ENCODE data around the gene TNFRSF17.
"Not testable (repeated sequence)": the region's sequence is repeated elsewhere in the genome, so short reads cannot be mapped to it uniquely, and the experiment has no call there.

TNFRSF17 gene

GRCh38 chr16:11964761-11965551 lies at the start of gene TNFRSF17:
Gene TNFRSF17, plus strand, starts transcription at chr16:11965210. Its CDS starts 115 bp downstream, at chr16:11965325.
- DNase-seq (ENCODE audit: insufficient read length, low spot score) (no peak), FAIRE-seq (no peak)

GRCh38 chr16:11915644-11916523 lies 49.1 kb upstream of the TNFRSF17 start, which contains the start of gene GSPT1:
Gene GSPT1, minus strand, starts transcription at chr16:11915956. Its CDS starts 236 bp downstream, at chr16:11915720.
- peak; percentile 79 for FAIRE-seq

GRCh38 chr16:11916524-11917285 lies 48.3 kb upstream of the TNFRSF17 start:
- FAIRE-seq (no peak), DNase-seq (ENCODE audit: insufficient read length, low spot score) (peak; percentile 30)

More at GRCh38 chr16:11915644-11916523, 49.1 kb upstream of the TNFRSF17 start, which contains the start of gene GSPT1:
- peak; percentile 95 for DNase-seq (ENCODE audit: insufficient read length, low spot score)

DNA sequence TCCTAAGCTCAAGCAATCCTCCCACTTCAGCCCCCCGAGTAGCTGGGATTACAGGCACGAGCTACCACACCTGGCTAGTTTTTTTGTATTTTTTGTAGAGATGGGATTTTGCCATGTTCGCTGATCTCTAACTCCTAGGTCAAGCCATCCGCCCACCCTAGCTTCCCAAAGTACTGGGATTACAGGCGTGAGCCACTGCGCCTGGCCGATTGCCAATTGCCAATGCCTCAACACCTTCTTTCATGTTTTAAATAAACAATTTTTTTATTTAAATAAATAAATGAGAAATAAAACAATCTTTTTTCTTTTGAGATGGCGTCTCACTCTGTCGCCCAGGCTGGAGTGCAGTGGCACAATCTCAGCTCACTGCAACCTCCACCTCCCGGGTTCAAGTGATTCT lies 41.0 kb upstream of the TNFRSF17 start:
- not testable (repeated sequence) for FAIRE-seq; DNase-seq (ENCODE audit: insufficient read length, low spot score)

DNA sequence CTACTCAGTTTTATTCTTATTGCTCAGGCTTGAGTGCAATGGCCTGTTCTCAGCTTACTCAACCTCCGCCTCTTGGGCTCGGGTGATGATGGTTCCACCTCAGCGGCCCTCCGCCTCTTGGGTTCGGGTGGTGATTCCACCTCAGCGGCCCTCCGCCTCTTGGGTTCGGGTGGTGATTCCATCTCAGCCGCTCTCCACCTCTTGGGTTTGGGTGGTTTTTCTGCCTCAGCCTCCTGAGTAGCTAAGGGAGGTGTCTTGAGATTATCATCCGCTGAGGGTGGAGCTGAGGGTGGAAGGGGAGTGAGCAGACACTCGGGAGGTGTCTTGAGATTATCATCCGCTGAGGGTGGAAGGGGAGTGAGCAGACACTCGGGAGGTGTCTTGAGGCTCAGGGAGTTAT lies 37.7 kb upstream of the TNFRSF17 start:
- not testable (repeated sequence) for DNase-seq (ENCODE audit: insufficient read length, low spot score); FAIRE-seq

- not testable (repeated sequence) for DNase-seq (ENCODE audit: insufficient read length, low spot score); FAIRE-seq
Observed at GRCh38 chr16:11941945-11942344, 23.1 kb upstream of the TNFRSF17 start, which contains the start of gene NPIPB2. Gene NPIPB2, minus strand, starts transcription at chr16:11942045. Its CDS starts 0 bp downstream, at chr16:11942045.

DNA sequence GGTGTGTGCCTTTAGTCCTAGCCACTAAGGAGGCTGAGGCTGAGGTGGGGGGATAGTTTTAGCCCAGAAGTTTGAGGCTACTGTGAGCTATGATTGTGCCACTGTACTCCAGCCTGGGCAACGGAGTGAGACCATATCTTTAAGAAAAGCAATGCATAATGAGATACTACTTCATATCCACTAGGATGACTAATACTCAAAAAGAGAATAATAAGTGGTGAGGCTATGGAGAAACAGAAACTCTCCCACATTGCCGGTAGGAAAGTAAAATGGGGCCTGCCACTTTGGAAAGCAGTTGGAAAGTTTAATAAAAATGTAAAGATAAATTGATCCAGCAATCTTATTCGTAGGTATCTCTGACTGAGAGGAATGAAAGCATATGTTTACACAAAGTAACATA lies 18.6 kb upstream of the TNFRSF17 start:
- DNase-seq (ENCODE audit: insufficient read length, low spot score), result no peak
- no peak for FAIRE-seq

DNA sequence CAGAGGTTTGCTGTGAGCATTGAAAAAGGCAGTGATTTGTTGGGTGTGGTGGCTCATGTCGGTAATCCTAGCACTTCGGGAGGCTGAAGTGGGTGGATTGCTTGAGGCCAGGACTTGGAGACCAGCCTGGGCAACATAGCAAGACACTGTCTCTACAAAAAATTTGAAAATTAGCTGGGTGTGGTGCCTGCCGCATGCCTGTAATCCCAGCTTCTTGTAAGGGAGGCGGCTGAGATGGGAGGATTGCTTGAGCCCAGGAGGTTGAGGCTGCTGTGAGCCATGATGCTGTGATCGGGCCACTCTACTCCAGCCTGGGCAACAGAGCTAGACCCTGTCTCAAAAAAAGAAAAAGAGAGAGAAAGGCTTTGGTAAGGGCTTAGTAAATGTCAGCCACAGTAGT lies 16.2 kb upstream of the TNFRSF17 start:
- no peak for DNase-seq (ENCODE audit: insufficient read length, low spot score)
- FAIRE-seq, result no peak

DNA sequence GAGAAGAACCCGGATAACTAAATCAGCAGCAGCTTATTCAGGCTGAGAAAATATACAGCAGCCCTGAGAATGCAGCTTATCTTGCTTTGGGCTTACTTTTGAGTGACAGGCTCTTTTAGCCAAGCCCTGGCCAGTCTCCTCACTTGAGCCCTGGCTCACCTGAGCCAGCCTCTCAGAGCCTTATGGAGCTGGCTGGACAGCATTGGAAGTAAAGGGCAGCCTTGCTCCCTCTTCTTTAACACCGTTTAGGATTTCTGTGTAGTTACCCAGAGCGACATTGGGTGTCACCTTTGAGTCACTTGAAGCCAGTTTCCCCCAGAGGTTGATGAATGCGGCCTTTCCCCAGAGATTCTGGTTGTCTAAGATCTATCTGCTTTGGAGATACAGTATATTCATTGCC lies 15.5 kb upstream of the TNFRSF17 start:
- FAIRE-seq (no peak), DNase-seq (ENCODE audit: insufficient read length, low spot score) (peak; percentile 59)

- DNase-seq (ENCODE audit: insufficient read length, low spot score) (no peak), FAIRE-seq (no peak)
Observed at GRCh38 chr16:11950388-11950787, 14.6 kb upstream of the TNFRSF17 start.

DNA sequence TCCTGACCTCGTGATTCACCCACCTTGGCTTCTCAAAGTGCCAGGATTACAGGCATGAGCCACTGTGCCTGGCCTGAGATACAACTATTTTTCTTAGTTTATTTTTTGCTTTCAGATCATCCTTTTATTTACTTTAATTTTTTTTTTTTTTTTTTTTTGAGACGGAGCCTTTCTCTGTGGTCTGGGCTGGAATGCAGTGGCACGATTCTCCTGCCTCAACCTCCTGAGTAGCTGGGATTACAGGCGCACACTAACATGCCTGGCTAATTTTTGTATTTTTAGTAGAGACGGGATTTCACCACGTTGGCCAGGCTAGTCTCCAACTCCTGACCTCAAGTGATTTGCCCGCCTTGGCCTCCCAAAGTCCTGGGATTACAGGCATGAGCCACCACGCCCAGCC lies 11.4 kb upstream of the TNFRSF17 start:
- DNase-seq (ENCODE audit: insufficient read length, low spot score); FAIRE-seq: not testable (repeated sequence)

DNA sequence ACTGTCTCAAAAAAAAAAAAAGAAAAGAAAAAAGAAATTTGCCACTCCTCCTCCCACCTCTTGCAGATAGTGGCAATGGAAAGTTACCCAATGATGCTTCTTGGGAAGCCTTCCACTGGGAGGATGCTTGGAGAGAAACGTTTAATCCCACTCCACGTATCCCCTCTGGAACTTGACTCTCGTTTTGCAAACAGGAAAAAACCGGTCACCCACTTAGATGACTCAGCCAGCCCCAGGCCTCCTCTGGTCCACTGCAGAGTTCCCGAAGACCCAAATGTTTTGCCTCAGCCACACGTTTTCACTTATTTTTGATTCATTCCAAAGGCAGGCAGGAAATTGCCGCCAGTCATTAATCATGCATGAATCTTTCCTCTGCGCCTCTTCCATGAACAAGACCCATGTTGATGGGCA lies 9.3 kb upstream of the TNFRSF17 start:
- FAIRE-seq, result peak; percentile 46

GRCh38 chr16:11956558-11956957 lies 8.5 kb upstream of the TNFRSF17 start:
- DNase-seq (ENCODE audit: insufficient read length, low spot score) (no peak), FAIRE-seq (no peak)

More for the DNA sequence above, 9.3 kb upstream of the TNFRSF17 start:
- peak; percentile 86 for DNase-seq (ENCODE audit: insufficient read length, low spot score)

GRCh38 chr16:11957591-11958395 lies 7.2 kb upstream of the TNFRSF17 start:
- DNase-seq (ENCODE audit: insufficient read length, low spot score) (no peak), FAIRE-seq (no peak)

GRCh38 chr16:11962457-11962856 lies 2.6 kb upstream of the TNFRSF17 start:
- FAIRE-seq; DNase-seq (ENCODE audit: insufficient read length, low spot score): not testable (repeated sequence)

GRCh38 chr16:11962978-11963377 lies 2.0 kb upstream of the TNFRSF17 start:
- not testable (repeated sequence) for FAIRE-seq; DNase-seq (ENCODE audit: insufficient read length, low spot score)

GRCh38 chr16:11963706-11964105 lies 1.3 kb upstream of the TNFRSF17 start:
- DNase-seq (ENCODE audit: insufficient read length, low spot score), result no peak
- FAIRE-seq, result no peak

DNA sequence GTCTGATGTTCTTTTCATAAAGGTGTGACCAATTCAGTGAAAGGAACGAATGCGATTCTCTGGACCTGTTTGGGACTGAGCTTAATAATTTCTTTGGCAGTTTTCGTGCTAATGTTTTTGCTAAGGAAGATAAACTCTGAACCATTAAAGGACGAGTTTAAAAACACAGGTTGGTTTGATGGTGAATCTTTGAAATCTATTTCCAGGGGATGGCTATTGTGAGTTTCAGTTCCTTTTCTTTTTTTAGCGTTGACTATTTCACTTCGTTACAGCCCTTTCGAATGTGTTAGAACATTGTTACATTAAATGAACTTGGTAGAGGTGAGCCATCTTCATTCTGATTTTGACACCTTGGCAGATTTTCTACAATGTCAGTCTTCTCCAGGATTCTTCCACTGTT lies 1.2 kb downstream of the TNFRSF17 start:
- FAIRE-seq, result no peak

GRCh38 chr16:11967195-11967911 lies 2.3 kb downstream of the TNFRSF17 start:
- DNase-seq (ENCODE audit: insufficient read length, low spot score), result no peak
- no peak for FAIRE-seq

More for the DNA sequence above, 1.2 kb downstream of the TNFRSF17 start:
- no peak for DNase-seq (ENCODE audit: insufficient read length, low spot score)

Data from HTR-8/SVneo (cell line).